Measurements from ENCODE around the gene GBP3.
A peak's percentile ranks its signal among the peaks of the same experiment; 100 is the strongest.
"Not testable (repeated sequence)": the region's sequence is repeated elsewhere in the genome, so short reads cannot be mapped to it uniquely, and the experiment has no call there.

Gene GBP3

GRCh38 chr1:88979054-88979748 is 43.5 kb downstream of the GBP3 start:
- Histone ChIP-seq H3K27ac (ENCODE audit: low read depth, low read length) (no peak overlapping the region), H2AFZ (ENCODE audit: low read depth, low read length, severe bottlenecking) (no peak overlapping the region), H3K27me3 (ENCODE audit: low read length) (no peaks in the 10 kb centered on the region), H3K9me3 (ENCODE audit: insufficient read depth, low read length) (no peaks in the 10 kb centered on the region), H3K4me2 (ENCODE audit: low read depth, low read length, poor library complexity, severe bottlenecking) (no peak overlapping the region), H3K9me2 (replicated peaks; ENCODE audit: insufficient read depth, low read length) (no peaks in the 10 kb centered on the region), H3K36me3 (ENCODE audit: low read length) (no peaks in the 10 kb centered on the region), H3F3A (ENCODE audit: insufficient read depth) (peaks cover under 1% of the 10 kb centered on the region; the same call in 1 of the 2 replicates), H3K79me2 (ENCODE audit: insufficient read depth, low read length) (peaks cover 17% of the 10 kb centered on the region; the same call in 1 of the 2 replicates), H4K20me1 (ENCODE audit: low read depth, low read length) (no peaks in the 10 kb centered on the region), H3K4me3 (ENCODE audit: insufficient read depth, low read length, poor library complexity, severe bottlenecking) (no peak overlapping the region), H3K9ac (ENCODE audit: low read length) (no peak overlapping the region)
- no peak for TF ChIP-seq CTCF (IDR thresholded peaks at IDR 0.05; ENCODE audit: insufficient read depth, low read length, poor library complexity, severe bottlenecking)
- TF ChIP-seq EZH2phosphoT487 (conservative IDR thresholded peaks at IDR 0.05; ENCODE audit: low read length), result no peak

GRCh38 chr1:88976235-88976634 is 46.4 kb downstream of the GBP3 start:
- Histone ChIP-seq H3K9ac (ENCODE audit: low read length) (no peak overlapping the region), H3K79me2 (ENCODE audit: insufficient read depth, low read length) (peaks cover 10% of the 10 kb centered on the region; the same call in 1 of the 2 replicates), H4K20me1 (ENCODE audit: low read depth, low read length) (no peaks in the 10 kb centered on the region), H3F3A (ENCODE audit: insufficient read depth) (peaks cover 4% of the 10 kb centered on the region; the same call in 1 of the 2 replicates), H3K9me3 (ENCODE audit: insufficient read depth, low read length) (no peaks in the 10 kb centered on the region), H2AFZ (ENCODE audit: low read depth, low read length, severe bottlenecking) (no peak overlapping the region), H3K4me3 (ENCODE audit: insufficient read depth, low read length, poor library complexity, severe bottlenecking) (no peak overlapping the region), H3K4me2 (ENCODE audit: low read depth, low read length, poor library complexity, severe bottlenecking) (no peak overlapping the region), H3K27ac (ENCODE audit: low read depth, low read length) (no peak overlapping the region), H3K36me3 (ENCODE audit: low read length) (no peaks in the 10 kb centered on the region), H3K9me2 (replicated peaks; ENCODE audit: insufficient read depth, low read length) (no peaks in the 10 kb centered on the region), H3K27me3 (ENCODE audit: low read length) (no peaks in the 10 kb centered on the region)
- TF ChIP-seq EZH2phosphoT487 (conservative IDR thresholded peaks at IDR 0.05; ENCODE audit: low read length), result no peak
- TF ChIP-seq CTCF (IDR thresholded peaks at IDR 0.05; ENCODE audit: insufficient read depth, low read length, poor library complexity, severe bottlenecking), result no peak

- H2AFZ ChIP-seq (ENCODE audit: low read depth, low read length, severe bottlenecking); H3K27me3 ChIP-seq (ENCODE audit: low read length); H3K79me2 ChIP-seq (ENCODE audit: insufficient read depth, low read length); H3K27ac ChIP-seq (ENCODE audit: low read depth, low read length); H3K9me2 ChIP-seq (replicated peaks; ENCODE audit: insufficient read depth, low read length); H4K20me1 ChIP-seq (ENCODE audit: low read depth, low read length); H3K36me3 ChIP-seq (ENCODE audit: low read length); H3K9ac ChIP-seq (ENCODE audit: low read length); H3K9me3 ChIP-seq (ENCODE audit: insufficient read depth, low read length); H3K4me3 ChIP-seq (ENCODE audit: insufficient read depth, low read length, poor library complexity, severe bottlenecking); H3K4me2 ChIP-seq (ENCODE audit: low read depth, low read length, poor library complexity, severe bottlenecking); H3F3A ChIP-seq (ENCODE audit: insufficient read depth): not testable (repeated sequence)
Observed at GRCh38 chr1:88974616-88975172, 48.0 kb downstream of the GBP3 start.

GRCh38 chr1:88973520-88974137 is 49.0 kb downstream of the GBP3 start:
- Histone ChIP-seq H3K36me3 (ENCODE audit: low read length) (no peaks in the 10 kb centered on the region), H3K27ac (ENCODE audit: low read depth, low read length) (no peak overlapping the region), H3K4me3 (ENCODE audit: insufficient read depth, low read length, poor library complexity, severe bottlenecking) (no peak overlapping the region), H3K79me2 (ENCODE audit: insufficient read depth, low read length) (no peaks in the 10 kb centered on the region; the same call in 1 of the 2 replicates), H4K20me1 (ENCODE audit: low read depth, low read length) (no peaks in the 10 kb centered on the region), H2AFZ (ENCODE audit: low read depth, low read length, severe bottlenecking) (no peak overlapping the region), H3F3A (ENCODE audit: insufficient read depth) (peaks cover 4% of the 10 kb centered on the region; the same call in 1 of the 2 replicates), H3K9me2 (replicated peaks; ENCODE audit: insufficient read depth, low read length) (no peaks in the 10 kb centered on the region), H3K9me3 (ENCODE audit: insufficient read depth, low read length) (no peaks in the 10 kb centered on the region), H3K9ac (ENCODE audit: low read length) (no peak overlapping the region), H3K4me2 (ENCODE audit: low read depth, low read length, poor library complexity, severe bottlenecking) (no peak overlapping the region), H3K27me3 (ENCODE audit: low read length) (no peaks in the 10 kb centered on the region)
- peak; percentile 40 for TF ChIP-seq CTCF (IDR thresholded peaks at IDR 0.05; ENCODE audit: insufficient read depth, low read length, poor library complexity, severe bottlenecking)
- TF ChIP-seq EZH2phosphoT487 (conservative IDR thresholded peaks at IDR 0.05; ENCODE audit: low read length), result no peak

Measured in SU-DHL-6 (cell line).